ENCODE data around the gene CLIC5.

CLIC5 gene

DNA sequence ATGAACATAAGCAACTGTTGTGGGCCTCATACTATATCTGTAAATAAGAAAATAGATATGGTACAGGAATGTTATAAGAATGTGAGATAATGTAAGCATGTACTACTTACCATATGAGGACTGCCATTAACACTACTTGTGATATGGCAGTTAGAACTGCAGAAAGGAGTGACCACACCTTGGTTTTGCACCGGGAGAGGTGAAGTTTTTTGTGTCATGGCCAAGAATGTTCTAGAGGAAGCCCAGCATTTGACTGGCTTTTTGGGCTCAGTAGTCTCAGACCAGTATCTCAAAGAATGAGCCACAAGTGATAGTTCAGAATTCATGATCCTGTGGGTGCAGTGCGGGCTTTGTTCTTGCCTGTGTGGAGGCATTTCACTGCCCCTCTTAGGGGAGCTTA is 123.5 kb downstream of the CLIC5 start:
- DNase-seq (ENCODE audit: low spot score), result no peak

- no peak for DNase-seq (ENCODE audit: low spot score)
These were observed 128.9 kb downstream of the CLIC5 start for GRCh38 chr6:45886776-45887175.

- no peak for DNase-seq (ENCODE audit: low spot score)
These were observed 131.3 kb downstream of the CLIC5 start for GRCh38 chr6:45884336-45884735.

DNA sequence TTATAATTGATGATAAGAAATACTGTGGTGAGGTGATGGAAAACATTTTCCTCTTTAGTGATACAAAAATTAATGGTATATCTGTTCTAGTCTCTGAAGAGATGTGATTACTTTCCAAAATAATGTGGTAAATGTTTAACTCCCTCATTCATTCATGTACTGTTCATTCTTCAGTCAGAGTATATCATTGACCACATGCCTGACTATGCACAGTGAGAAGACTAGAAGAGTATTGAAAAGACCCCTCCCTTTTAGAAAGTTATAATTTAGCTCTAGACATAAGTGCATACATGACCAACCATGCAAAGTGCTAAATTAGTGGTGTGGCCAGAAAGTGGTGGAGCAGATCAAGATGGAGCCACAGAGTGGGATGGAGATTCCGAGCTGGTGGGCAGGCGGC is 133.0 kb downstream of the CLIC5 start:
- DNase-seq (ENCODE audit: low spot score), result no peak

GRCh38 chr6:45881705-45882467 is 133.8 kb downstream of the CLIC5 start:
- no peak for DNase-seq (ENCODE audit: low spot score)

DNA sequence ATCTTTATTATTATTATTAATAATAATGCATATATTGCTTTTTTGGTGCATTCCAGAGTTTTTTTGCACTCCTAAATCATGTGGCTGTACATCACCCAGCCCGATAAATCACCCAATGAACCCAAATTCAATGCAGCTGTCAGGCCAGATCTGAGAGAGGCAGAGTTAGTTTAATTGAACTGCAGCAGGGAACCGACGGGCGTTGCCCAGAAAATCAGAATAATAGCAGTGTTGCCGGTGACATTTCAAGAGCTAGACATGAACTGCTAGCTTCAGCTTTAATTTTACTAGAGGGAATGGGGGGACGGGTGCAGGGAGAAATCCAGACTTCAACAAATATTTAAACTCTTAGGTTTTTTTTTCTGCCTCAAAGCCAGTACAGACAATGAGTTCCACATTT is 135.0 kb downstream of the CLIC5 start:
- no peak for DNase-seq (ENCODE audit: low spot score)

- DNase-seq (ENCODE audit: low spot score), result no peak
These were observed 135.5 kb downstream of the CLIC5 start for GRCh38 chr6:45880159-45880558.

- no peak for DNase-seq (ENCODE audit: low spot score)
These were observed 137.6 kb downstream of the CLIC5 start for GRCh38 chr6:45877970-45878590.

- no peak for DNase-seq (ENCODE audit: low spot score)
These were observed 142.8 kb downstream of the CLIC5 start for GRCh38 chr6:45872827-45873365.

DNA sequence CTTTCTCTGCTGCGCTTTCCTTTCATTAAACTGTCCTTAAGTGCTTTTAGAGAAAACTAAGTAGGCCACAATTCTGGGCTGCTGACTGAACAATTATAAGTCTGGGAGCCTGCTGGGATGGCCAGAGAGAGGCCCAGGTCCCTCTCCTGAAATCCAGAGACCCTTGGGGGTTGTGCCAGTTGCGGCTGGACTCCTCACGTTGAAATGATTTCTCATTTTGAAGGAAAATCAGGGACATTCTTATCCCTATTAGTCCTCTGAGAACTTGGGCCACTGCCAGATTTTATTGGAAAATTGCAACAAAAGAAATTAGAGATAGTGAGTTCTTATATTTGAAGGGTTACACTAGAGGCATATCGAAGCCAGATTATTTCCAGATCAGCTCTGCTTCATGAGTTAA is 145.1 kb downstream of the CLIC5 start:
- no peak for DNase-seq (ENCODE audit: low spot score)

DNA sequence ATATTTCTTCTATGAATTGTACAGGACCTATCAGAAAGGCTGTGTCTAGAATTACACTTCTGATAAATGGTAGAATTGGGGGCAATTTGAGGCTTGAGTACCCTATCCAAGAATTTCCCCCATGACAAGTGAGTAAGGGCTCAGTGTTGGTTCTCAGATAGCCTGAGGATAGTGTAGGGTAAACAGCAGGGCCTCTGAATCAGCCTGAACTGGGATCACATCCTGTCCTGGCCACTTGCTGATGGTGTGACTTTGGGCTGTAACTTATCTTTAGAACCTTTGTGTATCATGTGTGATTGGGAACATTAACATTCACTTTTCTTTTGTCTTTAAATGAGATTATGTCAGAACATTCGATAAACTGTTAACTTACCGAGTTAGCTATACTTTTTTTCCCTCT is 151.0 kb downstream of the CLIC5 start:
- no peak for DNase-seq (ENCODE audit: low spot score)

DNA sequence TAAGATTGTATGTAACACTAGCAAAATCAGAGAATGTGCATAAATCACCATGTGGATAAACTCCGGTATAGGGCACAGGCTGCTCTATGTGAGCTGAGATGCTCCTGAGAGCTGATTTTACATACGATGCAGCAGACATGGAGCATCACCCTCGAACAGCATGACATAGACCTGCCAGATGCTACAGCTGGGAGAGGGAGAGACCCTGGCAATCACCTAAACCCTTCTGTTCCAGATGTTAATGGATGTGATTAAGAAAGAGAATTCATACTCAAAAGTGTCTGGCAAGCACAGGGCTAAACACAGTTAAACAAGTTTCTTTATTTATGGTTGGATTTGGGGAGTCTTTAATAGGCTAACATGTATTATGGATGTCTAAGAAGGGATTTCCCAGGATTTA is 157.0 kb downstream of the CLIC5 start:
- DNase-seq (ENCODE audit: low spot score), result no peak

DNA sequence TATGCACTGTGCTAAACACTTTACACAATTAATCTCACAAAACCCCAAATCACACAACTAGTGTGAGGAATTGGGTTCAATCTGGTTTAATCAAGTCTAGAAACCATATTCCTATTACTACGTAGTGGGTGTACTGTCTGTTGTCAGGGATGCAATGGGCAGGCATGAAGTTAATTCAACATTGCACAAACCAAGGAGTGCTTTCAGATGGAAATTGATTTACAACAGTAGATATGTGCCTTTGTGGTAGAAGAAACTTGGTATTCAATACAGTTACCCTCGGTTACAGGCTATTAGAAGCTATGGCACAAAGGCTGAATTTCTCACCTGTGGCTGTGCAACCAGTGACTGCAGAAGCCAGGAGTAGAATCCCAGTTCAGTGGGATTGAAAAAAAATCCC is 157.8 kb downstream of the CLIC5 start:
- DNase-seq (ENCODE audit: low spot score), result no peak

GRCh38 chr6:45855642-45856394 is 159.8 kb downstream of the CLIC5 start:
- DNase-seq (ENCODE audit: low spot score), result no peak

GRCh38 chr6:45854149-45854742 is 161.4 kb downstream of the CLIC5 start:
- no peak for DNase-seq (ENCODE audit: low spot score)

DNA sequence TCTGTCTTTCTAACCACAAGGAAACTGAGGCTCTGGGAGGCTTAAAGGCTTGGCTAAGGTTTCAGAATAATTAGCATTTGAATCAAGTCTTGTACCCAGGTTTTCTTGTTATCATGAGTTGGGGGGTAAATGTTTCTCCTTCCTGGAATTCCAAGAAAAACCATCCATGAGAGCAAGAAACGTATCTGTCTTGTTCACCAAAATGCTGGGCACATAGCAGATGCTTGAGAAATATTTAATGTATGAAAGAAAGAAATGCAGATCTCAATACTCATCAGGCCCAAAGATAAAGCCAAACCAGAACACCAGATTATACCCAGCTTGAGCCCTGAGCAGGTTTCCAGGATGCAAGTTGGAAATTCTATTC is 164.6 kb downstream of the CLIC5 start:
- no peak for DNase-seq (ENCODE audit: low spot score)

GRCh38 chr6:45850378-45851033 is 165.2 kb downstream of the CLIC5 start:
- no peak for DNase-seq (ENCODE audit: low spot score)

- no peak for DNase-seq (ENCODE audit: low spot score)
These were observed 170.1 kb downstream of the CLIC5 start for GRCh38 chr6:45845567-45845966.

DNA sequence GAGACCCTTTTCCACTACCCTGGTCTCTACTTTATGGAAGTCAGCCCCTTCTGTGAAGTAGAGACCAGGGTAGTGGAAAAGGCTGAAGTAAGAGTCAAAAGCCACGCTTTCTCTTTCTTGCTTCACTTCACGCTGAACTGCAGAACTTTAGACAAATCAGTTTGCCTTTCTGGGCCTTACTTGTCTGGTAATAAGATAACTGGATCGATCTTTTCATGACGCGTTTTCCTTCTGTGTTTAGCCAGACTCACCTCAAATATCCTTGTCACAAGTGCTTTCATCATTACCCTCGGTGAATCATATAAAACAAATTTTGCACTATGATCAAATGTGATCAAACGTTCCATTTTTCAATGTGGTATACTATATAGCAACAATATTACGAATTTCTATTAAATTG is 170.7 kb downstream of the CLIC5 start:
- no peak for DNase-seq (ENCODE audit: low spot score)

DNA sequence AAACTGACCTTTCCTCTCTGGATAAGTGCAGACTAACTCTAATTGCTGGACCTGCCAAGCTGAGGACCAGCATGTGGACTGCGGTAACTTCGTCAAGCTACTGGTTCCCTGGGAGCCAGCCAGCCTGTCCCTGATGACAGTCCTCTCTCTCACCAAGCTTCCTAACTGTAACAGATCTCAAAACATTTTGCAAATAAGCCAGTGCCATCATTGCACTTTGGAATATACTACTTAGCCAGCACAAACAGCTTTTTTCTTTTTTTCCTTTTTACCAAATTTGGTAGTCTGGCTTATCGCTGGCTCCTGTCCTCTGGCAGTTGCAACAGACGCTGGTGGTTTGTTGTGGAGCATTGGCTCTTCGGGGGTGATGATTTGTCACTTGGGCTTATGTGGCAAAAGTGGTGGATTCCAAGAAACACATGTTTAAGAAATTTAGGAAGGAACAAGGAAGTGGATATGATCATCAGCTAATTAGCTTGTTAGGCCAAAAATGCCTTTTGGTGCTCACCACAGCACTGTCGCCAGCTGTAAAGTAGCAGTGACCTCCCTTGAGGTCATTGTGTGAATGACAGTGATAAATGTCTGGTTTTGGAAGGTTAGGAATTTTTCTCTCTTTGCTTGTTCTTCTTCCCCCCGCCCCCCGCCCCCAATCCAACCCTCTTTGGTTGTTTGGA is 171.7 kb downstream of the CLIC5 start:
- no peak for DNase-seq (ENCODE audit: low spot score)

- DNase-seq (ENCODE audit: low spot score), result no peak
These were observed 174.6 kb downstream of the CLIC5 start for GRCh38 chr6:45841062-45841461.
